ENCODE results near the gene GM2A.

- TF ChIP-seq POLR2A (IDR thresholded peaks at IDR 0.05) (no peak), CTCF (IDR thresholded peaks at IDR 0.05) (no peak), POLR2AphosphoS5 (IDR thresholded peaks at IDR 0.05) (no peak)
Measured at GRCh38 chr5:151245680-151246219, 7.2 kb upstream of the GM2A start.

Data from breast epithelium (tissue), 3 donors.